Thoracic aorta (tissue), 2 donors: ENCODE measurements around the gene WDR7. TPM values are rescaled to one million over a fixed set of nuclear protein-coding genes. Genes with fewer than 3 reads are reported as not detected.

ENCODE experiments used
- ATAC-seq: fragments of 150-250 bp; one replicate; pipeline ENCODE4 v1.8.0; 2017; ENCODE audit warnings: low read depth; ENCODE audit not compliant: insufficient number of reproducible peaks, low FRiP score
- DNase-seq: peaks from one replicate; pipeline ENCODE4 v3.0.0-alpha.2; 2020; ENCODE audit warnings: low spot score
- H3K27ac ChIP-seq, 2 donors: fragments of 200-600 bp; sonication (generic); 1 replicate in 1 of 2; 2 replicates in 1 of 2; pipeline ENCODE4 v1.5.1; 2016; ENCODE audit warnings: mild to moderate bottlenecking in 2 of 2, moderate library complexity in 2 of 2
- H3K27me3 ChIP-seq: fragments of 200-600 bp; sonication (generic); replicated peaks from 2 replicates; pipeline ENCODE4 v1.6.0; 2016; ENCODE audit warnings: mild to moderate bottlenecking; ENCODE audit not compliant: insufficient read depth
- H3K36me3 ChIP-seq: fragments of 200-600 bp; sonication (generic); one replicate; pipeline ENCODE4 v1.5.1; 2016
- H3K4me1 ChIP-seq, 2 donors: fragments of 200-600 bp; sonication (generic); 1 replicate in 1 of 2; 2 replicates in 1 of 2; pipeline versions ENCODE4 v1.5.1 to v1.6.0; 2016; ENCODE audit warnings: low read depth in 2 of 2, mild to moderate bottlenecking in 1 of 2; ENCODE audit not compliant: control insufficient read depth in 1 of 2
- H3K4me3 ChIP-seq: fragments of 200-600 bp; sonication (generic); 2 replicates; pipeline ENCODE4 v1.5.1; 2016; ENCODE audit warnings: mild to moderate bottlenecking
- H3K9me3 ChIP-seq: fragments of 200-600 bp; sonication (generic); 2 replicates; pipeline ENCODE4 v1.5.1; 2016
- CTCF ChIP-seq: fragments of 200-600 bp; sonication (generic); IDR thresholded peaks from one replicate; pipeline ENCODE4 v1.5.1; 2019; ENCODE audit warnings: antibody characterized with exemption
- total RNA-seq, 2 donors: library from RNA; depleted of rRNA; stranded (reverse); fragments of >200 nt; gene quantifications; one replicate each; pipeline versions ENCODE4 v1.1.0 to v1.2.3, GENCODE V29; 2016

The WDR7 gene
- total RNA-seq, 2 donors from 2014 or later, result 33.2 to 73.1 TPM

- H3K27ac ChIP-seq, result peak overlapping the region in 1 of 2 donors; percentile 70
- ATAC-seq, result no peak
- peaks cover 39 to 43% of the 10 kb centered on the region in 2 donors for H3K4me1 ChIP-seq
- no peaks in the 10 kb centered on the region for H3K9me3 ChIP-seq
- no peak for DNase-seq
- H3K4me3 ChIP-seq, result no peak overlapping the region
- no peaks in the 10 kb centered on the region for H3K27me3 ChIP-seq
- no peak for TF ChIP-seq CTCF
- H3K36me3 ChIP-seq, result no peaks in the 10 kb centered on the region
Measured at GRCh38 chr18:57003342-57003741, 352.2 kb downstream of the WDR7 start.

DNA sequence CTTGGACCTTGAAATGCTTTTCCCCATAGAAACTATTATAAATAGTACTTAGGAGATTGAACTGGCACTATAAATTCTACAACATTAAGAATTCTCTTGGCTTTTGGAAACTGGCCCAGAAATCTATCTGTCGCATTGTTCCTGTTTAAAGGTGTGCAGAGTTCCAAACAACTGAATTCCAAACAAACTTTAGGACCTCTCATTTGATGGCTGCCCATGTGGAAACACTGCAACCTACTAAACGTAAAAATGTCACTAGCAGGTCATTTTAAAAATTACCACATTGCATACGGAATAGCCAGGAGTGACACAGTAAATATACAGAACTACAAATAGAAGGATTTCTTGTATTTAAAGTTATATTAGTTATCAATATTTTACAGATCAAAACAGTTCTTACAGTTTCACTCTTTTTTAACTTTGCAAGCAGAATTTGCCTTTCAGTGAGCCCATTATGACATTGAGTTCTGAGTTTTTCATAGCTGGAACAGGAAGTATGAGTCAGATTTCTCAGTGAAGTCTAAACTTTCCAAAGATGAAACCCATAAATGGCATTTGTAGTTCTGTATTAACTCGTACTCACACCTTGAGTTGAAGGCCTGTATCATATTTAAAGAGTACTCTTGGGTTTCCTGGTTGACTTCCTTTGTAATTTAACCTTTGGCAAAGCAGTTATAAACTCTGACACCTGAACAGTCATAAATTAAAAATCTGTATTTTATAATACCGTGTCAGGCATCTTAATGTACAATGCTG lies 353.4 kb downstream of the WDR7 start:
- H3K36me3 ChIP-seq, result no peaks in the 10 kb centered on the region
- ATAC-seq, result peak; percentile 51
- peak overlapping the region; percentile 10 to 70 for H3K27ac ChIP-seq
- peaks cover 36 to 41% of the 10 kb centered on the region in 2 donors for H3K4me1 ChIP-seq
- H3K9me3 ChIP-seq, result no peaks in the 10 kb centered on the region
- TF ChIP-seq CTCF, result no peak
- no peak for DNase-seq
- peak overlapping the region; percentile 40 for H3K4me3 ChIP-seq
- no peaks in the 10 kb centered on the region for H3K27me3 ChIP-seq

GRCh38 chr18:57008001-57008686 lies 357.0 kb downstream of the WDR7 start:
- H3K27ac ChIP-seq, result no peak overlapping the region
- H3K36me3 ChIP-seq, result no peaks in the 10 kb centered on the region
- no peaks in the 10 kb centered on the region for H3K27me3 ChIP-seq
- peaks cover 20 to 22% of the 10 kb centered on the region in 2 donors for H3K4me1 ChIP-seq
- ATAC-seq, result no peak
- H3K9me3 ChIP-seq, result no peaks in the 10 kb centered on the region
- no peak for DNase-seq
- no peak overlapping the region for H3K4me3 ChIP-seq
- TF ChIP-seq CTCF, result no peak

- DNase-seq (no peak), ATAC-seq (no peak)
- H3K4me3 ChIP-seq, result no peak overlapping the region
- H3K27ac ChIP-seq, result no peak overlapping the region
- no peaks in the 10 kb centered on the region for H3K9me3 ChIP-seq
- no peak for TF ChIP-seq CTCF
- no peaks in the 10 kb centered on the region for H3K36me3 ChIP-seq
- no peaks in the 10 kb centered on the region for H3K27me3 ChIP-seq
- H3K4me1 ChIP-seq, result peaks cover 5 to 7% of the 10 kb centered on the region in 2 donors
Measured at GRCh38 chr18:57009844-57010243, 358.7 kb downstream of the WDR7 start.

GRCh38 chr18:57014772-57015413 lies 363.7 kb downstream of the WDR7 start:
- Histone ChIP-seq H3K4me3 (no peak overlapping the region), H3K27ac (no peak overlapping the region), H3K4me1 (no peaks in the 10 kb centered on the region), H3K36me3 (no peaks in the 10 kb centered on the region), H3K27me3 (no peaks in the 10 kb centered on the region), H3K9me3 (no peaks in the 10 kb centered on the region)
- no peak for ATAC-seq
- DNase-seq, result no peak
- TF ChIP-seq CTCF, result no peak
